GM12872 (cell line): Measurements from ENCODE around the gene CRYBA2.

Experiments
- TF ChIP-seq, protein P1 (sequence below): IDR thresholded peaks from 3 replicates; pipeline ENCODE4 v1.5.1; 2011; ENCODE audit warnings: low read depth, mild to moderate bottlenecking, low read length, moderate library complexity; ENCODE audit not compliant: insufficient read depth

CRYBA2 gene

GRCh38 chr2:219028141-219028540, 34.9 kb upstream of the CRYBA2 start:
- TF ChIP-seq, protein P1, sequence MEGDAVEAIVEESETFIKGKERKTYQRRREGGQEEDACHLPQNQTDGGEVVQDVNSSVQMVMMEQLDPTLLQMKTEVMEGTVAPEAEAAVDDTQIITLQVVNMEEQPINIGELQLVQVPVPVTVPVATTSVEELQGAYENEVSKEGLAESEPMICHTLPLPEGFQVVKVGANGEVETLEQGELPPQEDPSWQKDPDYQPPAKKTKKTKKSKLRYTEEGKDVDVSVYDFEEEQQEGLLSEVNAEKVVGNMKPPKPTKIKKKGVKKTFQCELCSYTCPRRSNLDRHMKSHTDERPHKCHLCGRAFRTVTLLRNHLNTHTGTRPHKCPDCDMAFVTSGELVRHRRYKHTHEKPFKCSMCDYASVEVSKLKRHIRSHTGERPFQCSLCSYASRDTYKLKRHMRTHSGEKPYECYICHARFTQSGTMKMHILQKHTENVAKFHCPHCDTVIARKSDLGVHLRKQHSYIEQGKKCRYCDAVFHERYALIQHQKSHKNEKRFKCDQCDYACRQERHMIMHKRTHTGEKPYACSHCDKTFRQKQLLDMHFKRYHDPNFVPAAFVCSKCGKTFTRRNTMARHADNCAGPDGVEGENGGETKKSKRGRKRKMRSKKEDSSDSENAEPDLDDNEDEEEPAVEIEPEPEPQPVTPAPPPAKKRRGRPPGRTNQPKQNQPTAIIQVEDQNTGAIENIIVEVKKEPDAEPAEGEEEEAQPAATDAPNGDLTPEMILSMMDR: no peak

- TF ChIP-seq, protein P1: no peak
Measured at GRCh38 chr2:219027511-219028055, 34.4 kb upstream of the CRYBA2 start.

GRCh38 chr2:219026946-219027345, 33.7 kb upstream of the CRYBA2 start:
- TF ChIP-seq, protein P1: no peak

DNA sequence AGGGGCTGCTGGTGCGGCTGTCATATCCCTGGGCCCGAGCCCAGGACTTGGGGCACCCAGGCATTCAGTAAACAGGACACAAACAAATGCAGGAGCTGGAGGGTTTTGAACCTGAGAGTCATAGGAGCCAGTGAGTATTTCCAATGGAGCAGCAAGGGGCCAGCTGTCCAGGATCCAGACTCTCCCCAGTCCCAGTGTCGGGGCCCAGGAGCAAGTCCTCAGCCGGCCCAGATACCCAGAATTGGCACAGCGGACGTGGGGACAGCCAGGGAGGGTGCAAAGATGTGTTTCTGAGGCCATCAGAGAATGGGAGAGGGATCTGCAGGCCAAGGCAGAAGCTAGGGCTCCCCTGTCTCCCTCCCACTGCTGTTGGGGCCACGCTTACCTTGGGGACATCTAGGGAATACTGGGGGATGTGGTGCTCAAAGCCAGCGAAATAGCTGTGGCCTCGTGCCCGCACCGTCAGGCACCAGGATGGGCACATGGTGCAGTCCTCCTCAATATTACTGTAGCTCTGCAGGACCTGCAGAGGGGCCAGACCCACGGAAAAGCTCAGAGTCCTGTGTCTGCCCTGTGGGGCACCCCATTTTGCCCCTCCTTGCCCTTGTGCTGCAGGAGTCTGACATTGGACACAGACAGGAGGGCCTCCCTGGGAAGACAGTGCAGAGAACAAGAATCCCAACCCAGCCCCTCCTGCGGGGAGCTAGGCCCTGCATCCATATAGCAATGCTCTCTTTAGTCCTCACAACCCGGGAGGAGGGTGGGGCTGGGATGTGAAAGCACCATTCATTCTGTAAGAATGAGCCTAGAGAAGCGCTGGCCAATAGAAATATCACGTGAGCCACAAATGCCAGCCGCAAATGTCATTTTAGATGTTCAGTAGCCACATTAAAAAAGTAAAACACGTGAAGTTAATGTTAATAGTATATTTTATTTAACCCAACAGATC, 32.7 kb upstream of the CRYBA2 start:
- TF ChIP-seq, protein P1: no peak

- TF ChIP-seq, protein P1: no peak
Measured at GRCh38 chr2:219024059-219024458, 30.8 kb upstream of the CRYBA2 start.

DNA sequence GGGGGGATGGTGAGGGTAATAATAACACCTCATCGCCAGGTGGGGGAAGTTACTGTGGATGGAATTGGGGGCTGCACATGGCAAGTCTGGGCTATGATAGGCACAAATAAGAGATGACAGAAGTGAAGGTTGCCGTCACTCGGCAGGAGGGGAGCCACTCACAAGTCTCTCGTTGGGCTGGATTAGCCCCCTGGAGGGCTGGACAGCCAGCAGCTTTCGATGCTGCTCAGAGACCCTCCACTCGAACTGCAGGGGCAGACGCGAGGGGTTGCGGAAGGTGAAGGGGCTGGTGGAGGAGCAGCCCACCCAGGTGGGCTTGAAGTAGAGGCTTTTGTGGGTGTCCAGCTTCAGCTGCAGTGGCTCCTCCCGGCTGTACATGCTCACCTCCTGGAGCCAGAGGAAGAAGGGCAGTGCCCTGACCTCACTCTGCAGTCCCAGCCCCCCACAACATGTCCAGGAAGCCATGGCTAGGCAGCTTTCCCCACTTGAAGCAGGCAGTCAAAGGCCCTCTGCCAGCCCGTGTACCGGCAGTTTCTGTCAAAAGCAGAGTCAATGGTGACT, 29.9 kb upstream of the CRYBA2 start:
- TF ChIP-seq, protein P1: no peak

- TF ChIP-seq, protein P1: no peak
Measured at GRCh38 chr2:219022616-219023015, 29.4 kb upstream of the CRYBA2 start.
